NCI-H82 (cell line): ENCODE data around the gene KCNH6.

Source experiments
- DNase-seq: peaks from one replicate; lab custom pipeline; 2025; lab: John Stamatoyannopoulos, UW

KCNH6 gene

GRCh38 chr17:63523253-63523855 lies at the start of gene KCNH6:
Gene KCNH6 (plus strand): TSS chr17:63523358. CDS start chr17:63523414, 56 bp downstream.
- DNase-seq: peak; percentile 60

DNA sequence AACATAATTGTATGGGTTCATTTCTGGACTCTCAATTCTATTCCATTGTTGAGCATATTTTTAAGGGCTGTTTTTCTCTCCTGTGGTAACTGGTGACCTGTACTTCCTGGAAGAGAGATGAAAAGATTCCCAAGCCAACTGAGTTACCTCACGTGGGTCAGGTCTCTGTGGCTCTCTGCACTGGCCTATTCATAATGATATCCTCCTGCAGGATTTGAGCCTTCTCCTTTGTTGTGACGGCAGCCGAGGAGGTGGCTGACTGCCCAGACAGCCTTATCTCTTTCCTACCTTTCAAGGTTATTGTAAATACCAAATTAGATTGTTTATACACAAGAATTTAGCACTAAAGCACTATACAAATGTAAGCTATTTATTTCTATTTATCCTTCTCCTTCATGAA lies 49.0 kb upstream of the KCNH6 start:
- no peak for DNase-seq

DNA sequence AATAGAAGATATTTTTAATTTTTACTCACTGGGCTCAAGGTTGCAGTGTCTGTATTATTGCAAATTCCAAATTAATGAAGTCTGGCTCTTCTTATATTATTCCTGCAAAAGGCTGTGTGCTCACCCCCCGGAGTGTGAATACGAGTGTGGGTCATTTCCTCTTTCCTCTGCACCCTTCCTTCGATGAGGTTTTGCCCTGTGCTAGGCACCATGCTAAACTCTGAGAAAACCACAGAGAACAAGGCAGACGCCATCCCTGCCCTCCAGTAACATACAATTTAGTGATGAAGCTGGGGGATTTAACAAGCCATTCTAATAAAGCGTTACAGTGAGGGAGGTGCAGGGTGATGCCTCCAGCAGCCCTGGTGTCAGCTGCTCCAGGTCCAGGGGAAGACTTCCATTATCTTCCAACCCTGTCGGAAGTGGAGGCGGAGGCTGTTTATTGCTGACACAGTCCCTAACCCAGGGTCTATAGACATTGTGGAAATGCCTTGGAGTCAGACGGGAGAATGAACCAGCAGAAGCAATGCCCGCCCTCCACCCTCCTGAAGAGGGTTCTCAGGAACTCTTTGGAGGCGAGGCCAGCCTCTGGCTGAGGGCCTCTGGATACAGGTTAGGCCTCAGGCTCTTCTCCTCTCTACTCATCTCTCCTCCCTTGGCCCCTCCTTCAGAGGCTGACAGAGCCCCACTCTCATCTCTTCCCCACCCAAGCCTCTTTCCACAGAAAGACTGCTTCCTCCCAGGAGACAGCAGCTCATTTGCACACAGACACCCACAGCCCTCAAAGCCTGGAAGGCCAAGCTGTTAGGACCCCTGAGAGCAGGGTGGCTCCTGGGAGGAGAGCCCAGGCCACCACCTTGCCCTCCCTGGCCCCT lies 48.3 kb upstream of the KCNH6 start:
- no peak for DNase-seq

GRCh38 chr17:63475491-63476412 lies 47.4 kb upstream of the KCNH6 start:
- peak; percentile 58 for DNase-seq

DNA sequence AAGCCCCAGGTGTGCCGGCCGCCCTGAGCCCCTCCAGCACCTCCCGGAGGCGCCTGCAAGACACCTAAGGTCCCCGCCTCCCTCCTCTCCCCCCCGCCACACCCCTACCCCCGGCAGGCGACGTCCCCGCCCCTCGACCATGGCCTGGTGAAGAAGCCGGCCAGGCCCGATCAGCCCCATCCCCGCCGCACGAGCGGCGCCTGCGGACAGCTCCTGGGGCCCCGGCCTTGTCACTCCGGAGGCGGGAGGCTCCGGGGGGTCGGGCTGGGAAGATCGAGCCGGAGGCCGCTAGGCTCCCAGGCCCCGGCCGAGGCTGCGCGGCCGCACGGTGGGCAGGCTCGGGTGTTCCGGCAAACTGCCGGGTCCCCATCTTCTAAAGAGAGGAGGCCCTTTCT lies 46.7 kb upstream of the KCNH6 start:
- peak; percentile 67 for DNase-seq

DNA sequence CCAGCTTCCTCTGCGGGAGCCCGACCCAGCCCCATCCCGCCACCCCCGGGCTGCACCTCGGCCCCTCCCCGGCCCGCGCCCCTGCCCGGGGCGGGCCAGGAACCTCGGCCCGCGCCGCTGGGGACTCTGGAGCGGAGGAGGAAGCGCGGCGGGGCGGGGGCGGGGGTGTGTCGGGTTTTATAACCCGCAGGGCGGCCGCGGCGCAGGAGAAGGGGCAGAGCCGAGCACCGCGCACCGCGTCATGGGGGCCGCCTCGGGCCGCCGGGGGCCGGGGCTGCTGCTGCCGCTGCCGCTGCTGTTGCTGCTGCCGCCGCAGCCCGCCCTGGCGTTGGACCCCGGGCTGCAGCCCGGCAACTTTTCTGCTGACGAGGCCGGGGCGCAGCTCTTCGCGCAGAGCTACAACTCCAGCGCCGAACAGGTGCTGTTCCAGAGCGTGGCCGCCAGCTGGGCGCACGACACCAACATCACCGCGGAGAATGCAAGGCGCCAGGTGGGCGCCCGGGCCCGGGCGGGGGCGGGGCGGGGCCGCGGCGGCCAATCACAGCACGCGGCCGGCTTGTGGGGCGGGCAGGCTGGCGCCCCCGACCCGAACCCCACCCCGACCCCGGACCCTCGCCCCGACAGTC lies 46.2 kb upstream of the KCNH6 start, which contains the start of gene ACE:
Gene ACE, plus strand, starts transcription at position 208 of the 626 bp plus-strand sequence. Its CDS starts 34 bp downstream, at position 242.
- DNase-seq: peak; percentile 81

GRCh38 chr17:63477480-63478440 lies 45.4 kb upstream of the KCNH6 start:
- DNase-seq: peak; percentile 78

DNA sequence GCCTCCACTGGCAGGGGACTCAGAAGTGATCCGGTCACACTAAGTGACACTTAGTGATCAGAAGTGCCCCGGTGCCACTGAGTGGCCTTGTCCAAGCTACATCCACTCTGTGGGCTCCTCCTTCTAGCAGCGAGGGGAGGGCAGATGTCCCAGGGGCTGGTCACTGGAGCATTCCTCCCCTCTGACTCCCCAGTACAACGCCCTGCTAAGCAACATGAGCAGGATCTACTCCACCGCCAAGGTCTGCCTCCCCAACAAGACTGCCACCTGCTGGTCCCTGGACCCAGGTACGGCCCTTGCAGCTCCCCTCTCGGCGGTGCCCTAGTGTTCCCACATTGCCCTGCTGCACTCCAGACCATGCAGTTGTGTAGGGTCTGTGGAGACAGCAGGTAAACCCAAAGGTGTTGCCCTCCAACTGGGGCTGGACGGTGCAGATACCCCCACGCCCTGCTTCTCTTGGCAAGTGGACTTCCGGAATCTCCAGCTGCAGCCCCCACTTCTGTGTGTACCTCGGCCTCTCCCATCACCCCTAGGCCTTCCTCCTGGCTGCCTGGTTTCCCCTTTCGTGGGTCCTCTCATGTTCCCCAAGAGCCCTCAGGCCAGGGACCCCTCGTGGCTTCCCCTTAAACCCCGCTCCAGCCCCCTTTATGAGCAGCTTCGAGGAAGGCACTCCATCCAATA lies 44.2 kb upstream of the KCNH6 start:
- peak; percentile 92 for DNase-seq

- DNase-seq: no peak
Observed at GRCh38 chr17:63479495-63480184, 43.5 kb upstream of the KCNH6 start.

DNA sequence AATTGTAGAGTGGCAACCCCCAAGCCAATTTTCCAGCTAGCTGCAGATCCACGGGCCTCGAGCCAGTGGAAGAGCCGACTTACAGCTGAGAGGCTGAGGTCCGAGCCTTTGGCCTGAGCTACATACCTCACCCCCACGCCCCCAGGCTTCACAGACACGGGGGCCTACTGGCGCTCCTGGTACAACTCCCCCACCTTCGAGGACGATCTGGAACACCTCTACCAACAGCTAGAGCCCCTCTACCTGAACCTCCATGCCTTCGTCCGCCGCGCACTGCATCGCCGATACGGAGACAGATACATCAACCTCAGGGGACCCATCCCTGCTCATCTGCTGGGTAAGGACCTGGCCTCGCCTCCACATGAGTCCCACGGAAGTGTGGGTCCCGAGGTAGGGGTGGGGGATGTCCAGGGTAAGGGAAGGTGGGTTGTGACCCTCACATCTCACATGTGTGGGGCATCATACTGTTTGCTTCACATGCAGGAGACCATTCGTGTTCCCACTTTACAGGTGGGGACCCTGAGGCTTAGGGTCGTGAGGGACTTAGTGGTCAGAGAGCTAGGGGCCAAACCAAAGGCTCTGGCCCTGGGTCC lies 42.9 kb upstream of the KCNH6 start:
- DNase-seq: no peak

DNA sequence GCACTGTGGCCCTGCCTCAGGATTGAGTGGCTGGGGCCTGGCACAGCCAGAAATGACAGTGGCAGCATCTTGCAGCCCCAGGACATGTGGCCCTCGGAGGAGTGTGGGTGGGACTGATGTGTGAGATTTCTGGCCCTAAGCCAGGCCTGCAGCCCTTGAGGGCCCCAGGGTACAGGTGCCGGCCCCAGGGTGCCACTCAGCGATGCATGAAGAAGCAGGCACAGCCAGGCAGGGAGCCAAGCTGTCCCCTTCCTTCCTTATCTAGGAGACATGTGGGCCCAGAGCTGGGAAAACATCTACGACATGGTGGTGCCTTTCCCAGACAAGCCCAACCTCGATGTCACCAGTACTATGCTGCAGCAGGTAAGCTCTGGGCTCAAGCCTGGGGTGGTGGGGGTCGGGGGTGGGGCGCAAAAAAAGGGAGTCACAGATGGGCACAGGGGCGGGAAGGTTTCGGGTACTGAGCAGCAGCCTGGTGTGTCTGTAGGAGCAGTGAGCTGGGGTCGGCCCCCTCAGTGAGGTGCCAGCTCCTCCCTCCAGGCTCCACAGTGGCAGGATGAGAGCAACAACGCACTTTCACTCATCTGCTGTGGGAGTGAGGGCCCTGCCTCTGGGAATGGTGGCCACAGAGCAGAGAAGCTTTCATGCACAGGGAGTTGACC lies 42.2 kb upstream of the KCNH6 start:
- DNase-seq: no peak

GRCh38 chr17:63481488-63481870 lies 41.7 kb upstream of the KCNH6 start:
- no peak for DNase-seq

- no peak for DNase-seq
Observed at GRCh38 chr17:63482509-63482908, 40.6 kb upstream of the KCNH6 start.

GRCh38 chr17:63483038-63483437 lies 40.1 kb upstream of the KCNH6 start:
- DNase-seq: no peak

- DNase-seq: no peak
Observed at GRCh38 chr17:63483655-63484575, 39.2 kb upstream of the KCNH6 start.

GRCh38 chr17:63486317-63487013 lies 36.7 kb upstream of the KCNH6 start:
- no peak for DNase-seq

DNA sequence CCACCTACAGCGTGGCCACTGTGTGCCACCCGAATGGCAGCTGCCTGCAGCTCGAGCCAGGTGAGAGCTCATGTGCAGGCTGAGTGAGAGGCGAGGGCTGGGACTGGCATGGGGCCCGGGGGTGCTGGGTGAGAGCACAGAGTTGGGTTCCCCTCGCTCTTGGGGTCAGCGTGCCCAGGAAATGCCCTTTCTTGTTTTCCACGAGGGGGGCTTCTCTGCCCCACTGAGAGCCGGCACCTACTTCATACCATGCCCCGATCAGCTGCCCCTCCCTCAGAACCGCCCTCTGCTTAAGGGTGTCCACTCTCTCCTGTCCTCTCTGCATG lies 36.2 kb upstream of the KCNH6 start:
- no peak for DNase-seq
